ENCODE results near the gene ACVR2A.

Gene ACVR2A
- total RNA-seq, result 14.9 to 25.2 (median 19.6) reads per million in 3 donors

DNA sequence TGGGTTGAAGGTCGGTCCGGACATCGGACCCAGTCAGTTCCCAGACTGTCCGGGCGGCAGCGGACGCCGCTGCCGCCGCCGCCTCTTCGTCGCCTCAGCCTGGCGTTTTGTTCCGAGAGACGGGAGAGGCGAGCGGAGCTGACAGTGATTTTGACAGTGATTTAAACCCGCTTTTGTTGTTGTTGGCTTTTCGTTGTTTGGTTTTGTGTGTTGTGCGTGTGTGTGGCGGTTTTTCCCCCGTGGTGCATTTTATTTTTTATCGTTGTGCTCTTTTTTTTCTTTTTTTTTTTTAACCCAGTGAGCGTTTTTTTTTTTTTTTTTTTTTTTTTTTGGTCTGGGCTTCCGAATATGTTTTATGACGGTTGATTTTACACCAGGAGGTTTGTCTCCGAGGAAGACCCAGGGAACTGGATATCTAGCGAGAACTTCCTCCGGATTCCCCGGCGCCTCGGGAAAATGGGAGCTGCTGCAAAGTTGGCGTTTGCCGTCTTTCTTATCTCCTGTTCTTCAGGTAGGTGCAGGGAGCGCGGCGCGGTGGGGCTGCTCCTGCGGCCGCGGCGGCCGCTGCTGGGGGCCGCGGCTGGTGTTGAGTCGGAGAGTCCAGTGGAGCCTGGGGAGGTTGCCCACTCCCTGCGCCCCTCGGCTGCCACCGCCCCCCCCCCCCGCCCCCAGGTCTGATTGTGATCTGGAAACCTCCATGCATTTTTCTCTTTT lies at the start of gene ACVR2A:
Gene ACVR2A, plus strand, starts transcription at position 333 of the 714 bp plus-strand sequence. Its CDS starts 124 bp downstream, at position 457.
- peak; percentile 9 to 32 (median 25) for DNase-seq
- Histone ChIP-seq H3K9me3 (ENCODE audit: control insufficient read depth, low read length) (no peaks in the 10 kb centered on the region), H3K27ac (ENCODE audit: insufficient read depth, low read length, poor library complexity, severe bottlenecking) (peak within 1 kb of the TSS; percentile 71), H3K4me1 (ENCODE audit: control insufficient read depth, insufficient read depth, low read length, poor library complexity, severe bottlenecking) (peaks cover 4% of the 10 kb centered on the region), H3K4me3 (ENCODE audit: insufficient read depth, low read depth, low read length, poor library complexity, severe bottlenecking) (peak within 1 kb of the TSS; percentile 84), H3K36me3 (ENCODE audit: control insufficient read depth, insufficient read depth, low read length) (no peaks in the 10 kb centered on the region), H3K27me3 (replicated peaks; ENCODE audit: control insufficient read depth, insufficient read depth, low read length, poor library complexity, severe bottlenecking) (no peaks in the 10 kb centered on the region)

DNA sequence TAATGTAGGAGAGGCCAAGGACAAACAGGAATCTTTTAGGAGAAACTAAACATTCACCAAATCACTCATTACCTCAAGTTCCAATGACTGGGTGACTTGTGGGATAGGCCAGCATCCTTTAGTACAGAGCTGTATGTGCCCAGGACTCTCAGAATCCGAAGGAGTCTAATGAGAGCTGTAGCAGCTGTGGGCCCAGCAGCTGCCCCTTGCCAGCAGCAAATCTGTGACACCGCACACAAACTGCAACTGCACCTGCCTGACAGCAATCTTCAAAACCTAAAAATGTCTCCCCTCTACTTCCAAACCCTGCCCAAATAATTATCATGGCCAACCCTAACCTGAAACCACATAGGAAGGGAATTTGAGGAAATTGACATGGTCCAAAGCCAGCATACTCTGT lies 44.5 kb upstream of the ACVR2A start:
- Histone ChIP-seq H3K4me3 (ENCODE audit: insufficient read depth, low read depth, low read length, poor library complexity, severe bottlenecking) (no peak overlapping the region), H3K27ac (ENCODE audit: insufficient read depth, low read length, poor library complexity, severe bottlenecking) (no peak overlapping the region), H3K27me3 (replicated peaks; ENCODE audit: control insufficient read depth, insufficient read depth, low read length, poor library complexity, severe bottlenecking) (no peaks in the 10 kb centered on the region), H3K36me3 (ENCODE audit: control insufficient read depth, insufficient read depth, low read length) (no peaks in the 10 kb centered on the region), H3K9me3 (ENCODE audit: control insufficient read depth, low read length) (no peaks in the 10 kb centered on the region), H3K4me1 (ENCODE audit: control insufficient read depth, insufficient read depth, low read length, poor library complexity, severe bottlenecking) (no peaks in the 10 kb centered on the region)
- no peak for DNase-seq

DNA sequence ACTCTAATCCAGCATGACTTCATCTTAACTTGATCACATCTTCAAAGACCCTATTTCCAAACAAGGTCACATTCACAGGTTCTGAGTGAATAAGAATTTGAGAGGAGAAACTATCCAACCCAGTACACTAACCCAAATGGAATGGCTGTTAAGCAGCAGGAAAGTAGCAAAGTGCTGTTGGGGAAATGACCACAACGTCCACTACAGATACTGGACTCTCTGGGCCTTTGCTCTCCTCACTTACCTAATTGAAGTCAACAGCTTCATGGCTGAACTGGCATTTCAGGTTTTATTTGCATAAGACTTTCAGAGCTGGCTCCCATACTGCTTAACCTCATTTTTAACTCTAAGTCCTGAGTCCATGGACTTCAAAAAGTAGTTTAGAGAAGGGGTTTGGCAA lies 38.0 kb upstream of the ACVR2A start:
- DNase-seq, result no peak
- Histone ChIP-seq H3K4me3 (ENCODE audit: insufficient read depth, low read depth, low read length, poor library complexity, severe bottlenecking) (no peak overlapping the region), H3K9me3 (ENCODE audit: control insufficient read depth, low read length) (no peaks in the 10 kb centered on the region), H3K27ac (ENCODE audit: insufficient read depth, low read length, poor library complexity, severe bottlenecking) (no peak overlapping the region), H3K4me1 (ENCODE audit: control insufficient read depth, insufficient read depth, low read length, poor library complexity, severe bottlenecking) (no peaks in the 10 kb centered on the region), H3K27me3 (replicated peaks; ENCODE audit: control insufficient read depth, insufficient read depth, low read length, poor library complexity, severe bottlenecking) (no peaks in the 10 kb centered on the region), H3K36me3 (ENCODE audit: control insufficient read depth, insufficient read depth, low read length) (no peaks in the 10 kb centered on the region)

- Histone ChIP-seq H3K4me3 (ENCODE audit: insufficient read depth, low read depth, low read length, poor library complexity, severe bottlenecking) (no peak overlapping the region), H3K27me3 (replicated peaks; ENCODE audit: control insufficient read depth, insufficient read depth, low read length, poor library complexity, severe bottlenecking) (no peaks in the 10 kb centered on the region), H3K4me1 (ENCODE audit: control insufficient read depth, insufficient read depth, low read length, poor library complexity, severe bottlenecking) (no peaks in the 10 kb centered on the region), H3K27ac (ENCODE audit: insufficient read depth, low read length, poor library complexity, severe bottlenecking) (no peak overlapping the region), H3K9me3 (ENCODE audit: control insufficient read depth, low read length) (no peaks in the 10 kb centered on the region), H3K36me3 (ENCODE audit: control insufficient read depth, insufficient read depth, low read length) (no peaks in the 10 kb centered on the region)
- no peak for DNase-seq
Measured at GRCh38 chr2:147808520-147808919, 36.3 kb upstream of the ACVR2A start.

DNA sequence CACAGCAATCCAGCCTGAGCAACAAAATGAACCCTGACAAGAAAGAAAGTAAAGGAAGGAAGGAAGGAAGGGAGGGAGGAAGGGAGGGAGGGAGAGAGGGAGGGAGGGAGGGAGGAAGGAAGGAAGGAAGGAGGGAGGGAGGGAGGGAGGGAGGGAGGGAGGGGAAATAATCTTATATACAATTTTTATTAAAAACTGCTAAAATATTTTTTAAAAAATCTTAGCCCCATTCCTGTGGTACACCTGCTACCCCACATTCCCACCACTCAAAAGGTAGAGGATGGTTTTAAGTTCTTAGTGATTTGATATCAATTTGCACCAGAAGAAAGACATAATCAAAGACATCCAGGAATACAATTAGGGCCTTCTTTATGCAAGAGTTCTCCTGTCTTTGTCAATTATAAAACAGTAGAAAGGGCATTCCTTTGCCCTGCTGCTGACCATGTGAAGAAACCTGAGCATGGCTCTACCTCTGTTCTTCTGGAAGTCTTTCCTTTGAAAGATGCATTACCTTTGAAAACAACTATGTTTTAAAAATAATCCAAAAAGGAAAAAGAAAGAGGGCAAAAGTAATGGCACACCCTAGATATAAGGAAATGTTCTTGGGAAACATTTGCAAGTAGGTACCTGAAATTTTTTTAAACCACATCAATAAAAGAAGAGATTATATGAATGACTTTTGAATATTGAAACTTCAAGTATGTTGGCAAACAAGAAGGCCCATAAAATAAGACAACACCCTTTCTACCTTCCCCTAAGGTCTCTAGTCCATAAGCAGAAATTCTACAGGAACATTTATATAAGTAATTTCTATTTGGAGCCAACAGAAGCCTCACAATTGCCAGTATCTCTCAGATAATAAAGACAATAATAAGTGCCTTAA lies 33.7 kb upstream of the ACVR2A start:
- H3K36me3 ChIP-seq (ENCODE audit: control insufficient read depth, insufficient read depth, low read length), result no peaks in the 10 kb centered on the region

DNA sequence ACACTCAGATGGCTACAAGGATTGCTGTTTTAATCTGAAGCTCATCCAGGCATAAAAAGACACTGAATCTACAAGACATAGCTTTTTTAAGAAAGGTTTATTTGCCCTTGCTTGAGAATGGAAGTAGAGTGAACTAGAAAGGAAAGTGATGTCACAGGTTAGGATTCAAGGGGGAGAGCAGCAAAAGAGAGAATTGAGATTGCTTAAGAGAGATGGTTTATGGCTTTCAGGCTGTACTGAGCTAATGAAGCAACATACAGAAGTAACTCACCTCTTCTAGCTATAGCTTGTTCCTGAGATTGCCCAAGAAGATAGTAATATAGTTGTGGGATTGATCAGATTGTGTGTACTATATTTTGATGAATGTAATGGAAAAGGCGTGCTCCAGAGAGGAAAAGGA lies 26.1 kb upstream of the ACVR2A start:
- H3K9me3 ChIP-seq (ENCODE audit: control insufficient read depth, low read length), result no peaks in the 10 kb centered on the region
- H3K36me3 ChIP-seq (ENCODE audit: control insufficient read depth, insufficient read depth, low read length), result no peaks in the 10 kb centered on the region
- no peak for DNase-seq
- H3K4me1 ChIP-seq (ENCODE audit: control insufficient read depth, insufficient read depth, low read length, poor library complexity, severe bottlenecking), result no peaks in the 10 kb centered on the region
- H3K27me3 ChIP-seq (replicated peaks; ENCODE audit: control insufficient read depth, insufficient read depth, low read length, poor library complexity, severe bottlenecking), result no peaks in the 10 kb centered on the region
- H3K4me3 ChIP-seq (ENCODE audit: insufficient read depth, low read depth, low read length, poor library complexity, severe bottlenecking), result no peak overlapping the region
- no peak overlapping the region for H3K27ac ChIP-seq (ENCODE audit: insufficient read depth, low read length, poor library complexity, severe bottlenecking)

More for the DNA sequence above, 33.7 kb upstream of the ACVR2A start:
- no peaks in the 10 kb centered on the region for H3K4me1 ChIP-seq (ENCODE audit: control insufficient read depth, insufficient read depth, low read length, poor library complexity, severe bottlenecking)
- no peaks in the 10 kb centered on the region for H3K27me3 ChIP-seq (replicated peaks; ENCODE audit: control insufficient read depth, insufficient read depth, low read length, poor library complexity, severe bottlenecking)
- H3K27ac ChIP-seq (ENCODE audit: insufficient read depth, low read length, poor library complexity, severe bottlenecking), result no peak overlapping the region
- no peak overlapping the region for H3K4me3 ChIP-seq (ENCODE audit: insufficient read depth, low read depth, low read length, poor library complexity, severe bottlenecking)
- no peaks in the 10 kb centered on the region for H3K9me3 ChIP-seq (ENCODE audit: control insufficient read depth, low read length)
- DNase-seq, result no peak

GRCh38 chr2:147824620-147825019 lies 20.2 kb upstream of the ACVR2A start:
- Histone ChIP-seq H3K27ac (ENCODE audit: insufficient read depth, low read length, poor library complexity, severe bottlenecking) (no peak overlapping the region), H3K36me3 (ENCODE audit: control insufficient read depth, insufficient read depth, low read length) (no peaks in the 10 kb centered on the region), H3K4me3 (ENCODE audit: insufficient read depth, low read depth, low read length, poor library complexity, severe bottlenecking) (no peak overlapping the region), H3K9me3 (ENCODE audit: control insufficient read depth, low read length) (no peaks in the 10 kb centered on the region), H3K4me1 (ENCODE audit: control insufficient read depth, insufficient read depth, low read length, poor library complexity, severe bottlenecking) (no peaks in the 10 kb centered on the region), H3K27me3 (replicated peaks; ENCODE audit: control insufficient read depth, insufficient read depth, low read length, poor library complexity, severe bottlenecking) (no peaks in the 10 kb centered on the region)
- no peak for DNase-seq

DNA sequence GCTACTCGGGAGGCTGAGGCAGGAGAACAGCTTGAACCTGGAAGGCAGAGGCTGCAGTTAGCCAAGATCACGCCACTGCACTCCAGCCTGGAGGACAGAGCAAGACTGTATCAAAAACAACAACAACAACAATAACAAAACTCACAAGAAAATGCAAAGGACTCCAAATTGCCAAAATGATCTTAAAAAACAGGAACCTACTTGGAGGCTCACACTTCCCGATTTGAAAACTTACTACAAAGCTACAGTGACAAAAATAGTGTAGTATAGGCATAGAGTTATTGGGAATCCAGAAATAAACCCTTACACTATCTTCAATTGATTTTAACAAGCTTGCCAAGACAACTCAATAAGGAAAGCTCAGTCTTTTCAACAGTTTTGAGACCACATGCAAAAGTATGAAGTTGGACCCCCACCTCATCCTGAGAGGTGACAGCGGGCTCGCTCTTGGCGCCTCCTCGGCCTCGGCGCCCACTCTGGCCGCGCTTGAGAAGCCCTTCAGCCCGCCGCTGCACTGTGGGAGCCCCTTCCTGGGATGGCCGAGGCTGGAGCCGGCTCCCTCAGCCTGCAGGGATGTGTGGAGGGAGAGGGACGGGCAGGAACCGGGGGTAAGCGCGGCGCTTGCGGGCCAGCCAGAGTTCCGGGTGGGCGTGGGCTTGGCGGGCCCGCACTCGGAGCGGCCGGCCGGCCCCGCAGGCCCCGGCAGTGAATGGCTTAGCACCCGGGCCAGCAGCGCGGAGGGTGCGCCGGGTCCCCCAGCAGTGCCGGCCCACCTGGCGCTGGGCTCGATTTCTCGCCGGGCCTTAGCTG lies 18.3 kb upstream of the ACVR2A start:
- Histone ChIP-seq H3K27me3 (replicated peaks; ENCODE audit: control insufficient read depth, insufficient read depth, low read length, poor library complexity, severe bottlenecking) (no peaks in the 10 kb centered on the region), H3K9me3 (ENCODE audit: control insufficient read depth, low read length) (no peaks in the 10 kb centered on the region), H3K27ac (ENCODE audit: insufficient read depth, low read length, poor library complexity, severe bottlenecking) (no peak overlapping the region), H3K4me3 (ENCODE audit: insufficient read depth, low read depth, low read length, poor library complexity, severe bottlenecking) (no peak overlapping the region), H3K36me3 (ENCODE audit: control insufficient read depth, insufficient read depth, low read length) (no peaks in the 10 kb centered on the region), H3K4me1 (ENCODE audit: control insufficient read depth, insufficient read depth, low read length, poor library complexity, severe bottlenecking) (no peaks in the 10 kb centered on the region)
- no peak for DNase-seq

DNA sequence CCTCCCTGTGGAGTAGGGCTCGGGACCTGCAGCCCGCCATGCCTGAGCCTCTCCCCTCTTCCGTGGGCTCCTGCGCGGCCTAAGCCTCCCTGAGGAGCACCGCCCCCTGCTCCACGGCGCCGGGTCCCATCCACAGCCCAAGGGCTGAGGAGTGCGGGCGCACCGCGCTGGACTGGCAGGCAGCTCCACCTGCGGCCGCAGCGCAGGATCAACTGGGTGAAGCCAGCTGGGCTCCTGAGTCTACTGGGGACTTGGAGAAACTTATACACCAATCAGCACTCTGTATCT lies 17.8 kb upstream of the ACVR2A start:
- no peaks in the 10 kb centered on the region for H3K9me3 ChIP-seq (ENCODE audit: control insufficient read depth, low read length)
- no peak overlapping the region for H3K4me3 ChIP-seq (ENCODE audit: insufficient read depth, low read depth, low read length, poor library complexity, severe bottlenecking)
- no peaks in the 10 kb centered on the region for H3K36me3 ChIP-seq (ENCODE audit: control insufficient read depth, insufficient read depth, low read length)
- no peak for DNase-seq
- H3K27ac ChIP-seq (ENCODE audit: insufficient read depth, low read length, poor library complexity, severe bottlenecking), result no peak overlapping the region
- H3K27me3 ChIP-seq (replicated peaks; ENCODE audit: control insufficient read depth, insufficient read depth, low read length, poor library complexity, severe bottlenecking), result no peaks in the 10 kb centered on the region
- no peaks in the 10 kb centered on the region for H3K4me1 ChIP-seq (ENCODE audit: control insufficient read depth, insufficient read depth, low read length, poor library complexity, severe bottlenecking)

Measured in effector memory CD4-positive, alpha-beta T cell (primary cell).